GM12864 (cell line): ENCODE measurements around the gene NOL3.

Source experiments
- DNase-seq: peaks from one replicate; pipeline ENCODE4 v3.0.0-alpha.2; 2011; ENCODE audit warnings: low read depth
- H3K4me3 ChIP-seq: 2 replicates; pipeline ENCODE4 v1.5.1; 2011; ENCODE audit warnings: mild to moderate bottlenecking, low read depth, low read length, control low read depth
- TF ChIP-seq, protein P1 (sequence below): IDR thresholded peaks from 2 replicates; pipeline ENCODE4 v1.5.1; 2011; ENCODE audit warnings: low read depth, mild to moderate bottlenecking, moderate library complexity, low read length, control low read depth, inconsistent platforms; ENCODE audit errors: missing control alignments

The NOL3 gene

GRCh38 chr16:67211674-67212073, 41.3 kb downstream of the NOL3 start:
- H3K4me3 ChIP-seq: no peak overlapping the region
- DNase-seq: no peak
- TF ChIP-seq, protein P1, sequence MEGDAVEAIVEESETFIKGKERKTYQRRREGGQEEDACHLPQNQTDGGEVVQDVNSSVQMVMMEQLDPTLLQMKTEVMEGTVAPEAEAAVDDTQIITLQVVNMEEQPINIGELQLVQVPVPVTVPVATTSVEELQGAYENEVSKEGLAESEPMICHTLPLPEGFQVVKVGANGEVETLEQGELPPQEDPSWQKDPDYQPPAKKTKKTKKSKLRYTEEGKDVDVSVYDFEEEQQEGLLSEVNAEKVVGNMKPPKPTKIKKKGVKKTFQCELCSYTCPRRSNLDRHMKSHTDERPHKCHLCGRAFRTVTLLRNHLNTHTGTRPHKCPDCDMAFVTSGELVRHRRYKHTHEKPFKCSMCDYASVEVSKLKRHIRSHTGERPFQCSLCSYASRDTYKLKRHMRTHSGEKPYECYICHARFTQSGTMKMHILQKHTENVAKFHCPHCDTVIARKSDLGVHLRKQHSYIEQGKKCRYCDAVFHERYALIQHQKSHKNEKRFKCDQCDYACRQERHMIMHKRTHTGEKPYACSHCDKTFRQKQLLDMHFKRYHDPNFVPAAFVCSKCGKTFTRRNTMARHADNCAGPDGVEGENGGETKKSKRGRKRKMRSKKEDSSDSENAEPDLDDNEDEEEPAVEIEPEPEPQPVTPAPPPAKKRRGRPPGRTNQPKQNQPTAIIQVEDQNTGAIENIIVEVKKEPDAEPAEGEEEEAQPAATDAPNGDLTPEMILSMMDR: no peak

GRCh38 chr16:67212766-67213165, 42.4 kb downstream of the NOL3 start:
- no peak for DNase-seq
- TF ChIP-seq, protein P1: no peak
- H3K4me3 ChIP-seq: no peak overlapping the region

- DNase-seq: no peak
- no peak overlapping the region for H3K4me3 ChIP-seq
- TF ChIP-seq, protein P1: no peak
These were observed 43.1 kb downstream of the NOL3 start for GRCh38 chr16:67213197-67214019.

DNA sequence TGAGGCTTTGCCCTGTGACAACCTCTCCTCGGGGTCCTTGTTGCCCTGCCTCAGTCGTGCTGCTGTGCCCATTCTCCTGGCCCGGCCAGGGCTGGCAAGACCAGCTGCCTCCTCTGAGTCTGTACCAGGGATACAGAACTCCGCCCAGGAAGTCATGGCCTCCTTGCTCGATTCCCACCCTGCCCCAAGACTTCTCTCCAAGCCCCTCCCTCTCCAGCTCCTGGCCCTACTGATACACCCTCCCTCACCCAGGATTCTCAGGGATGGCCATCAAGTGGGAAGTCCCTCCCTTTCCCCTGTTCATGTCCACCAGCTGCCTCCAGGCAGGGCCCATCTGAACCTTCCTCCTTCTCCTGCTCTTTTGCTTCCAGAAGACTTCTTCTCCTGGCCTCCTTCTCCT, 45.4 kb downstream of the NOL3 start:
- H3K4me3 ChIP-seq: no peak overlapping the region
- TF ChIP-seq, protein P1: no peak
- DNase-seq: no peak

DNA sequence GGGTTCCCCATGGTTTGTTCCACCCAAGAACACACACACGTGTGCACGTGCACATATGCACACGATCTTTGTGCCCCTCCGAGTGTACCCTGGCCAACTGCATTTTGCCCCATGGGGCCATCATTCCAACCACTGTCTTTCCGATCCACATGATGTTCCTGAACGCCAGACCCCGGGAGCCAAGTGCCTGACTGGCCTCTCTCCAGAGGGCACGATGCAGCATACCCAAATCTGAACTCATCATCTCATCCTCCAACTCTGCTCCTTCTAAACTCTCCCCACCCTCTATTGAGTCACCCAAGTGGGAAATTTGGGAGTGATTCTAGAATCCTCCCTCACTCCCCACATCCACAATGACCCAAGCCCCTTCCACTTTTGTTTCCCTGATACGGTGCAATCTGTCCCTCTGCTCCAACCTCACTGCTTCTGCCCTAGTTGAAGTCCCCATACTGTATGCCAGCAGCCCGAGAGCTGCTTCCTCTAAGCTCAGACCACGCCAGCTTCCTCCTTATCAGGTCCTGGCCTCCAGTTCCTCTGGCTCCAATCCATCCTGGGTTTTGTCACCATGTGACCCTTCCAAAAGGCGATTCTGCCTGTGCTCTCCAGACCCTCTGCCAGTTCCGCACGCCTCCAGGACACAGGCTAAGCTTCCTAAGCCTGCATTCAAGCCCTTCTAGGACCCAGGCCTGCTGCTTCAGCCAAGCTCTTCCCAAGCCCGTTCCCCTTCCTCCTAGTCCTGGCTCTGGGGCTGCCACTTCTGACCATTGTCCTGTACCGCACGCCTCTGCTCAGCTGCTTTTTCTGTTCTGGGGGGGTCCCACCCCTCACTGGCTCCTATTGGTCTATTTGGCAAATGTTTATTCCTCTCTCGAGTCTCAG, 46.5 kb downstream of the NOL3 start:
- TF ChIP-seq, protein P1: no peak
- DNase-seq: no peak
- no peak overlapping the region for H3K4me3 ChIP-seq

DNA sequence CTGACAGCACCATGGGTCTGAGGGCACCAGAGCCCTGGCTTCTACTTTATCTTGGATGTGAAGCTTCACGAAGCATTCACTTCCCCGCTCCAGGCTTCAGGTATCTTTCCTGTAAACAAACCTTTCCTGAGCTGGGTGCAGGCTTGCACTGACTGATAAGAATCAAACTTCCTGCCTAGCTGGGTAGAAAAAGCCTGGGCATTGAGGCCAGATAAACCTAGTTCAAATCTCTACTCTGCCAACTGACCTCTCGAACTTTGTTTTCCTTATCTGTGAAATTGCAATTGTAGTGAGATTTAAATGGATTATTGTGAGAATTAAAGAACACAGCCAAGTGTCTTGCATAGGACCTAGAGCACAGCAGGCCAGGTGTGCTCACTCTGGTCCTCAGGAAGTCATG, 53.7 kb downstream of the NOL3 start:
- no peak for DNase-seq
- TF ChIP-seq, protein P1: no peak
- H3K4me3 ChIP-seq: no peak overlapping the region
